Naive thymus-derived CD4-positive, alpha-beta T cell (primary cell): Measurements from ENCODE around the gene CANX. TPM values are rescaled to one million over a fixed set of nuclear protein-coding genes. Genes with fewer than 3 reads are reported as not detected.
"Not testable (repeated sequence)": the region's sequence is repeated elsewhere in the genome, so short reads cannot be mapped to it uniquely, and the experiment has no call there.

Source experiments
- ATAC-seq: fragments of 150-1000 bp; cut with Tn5 transposase; 2 replicates; pipeline ENCODE4 v1.10.0; 2021; ENCODE audit warnings: mild to moderate bottlenecking, moderate library complexity
- CTCF ChIA-PET: fragments of 350-600 bp; sonication (Branson Sonifier 250); formaldehyde crosslinking; loops from one replicate; lab custom pipeline; 2021; ENCODE audit warnings: antibody characterized with exemption; lab: Charles Lee
- POLR2A ChIA-PET: fragments of 350-600 bp; sonication (Branson Sonifier 250); formaldehyde crosslinking; loops from one replicate; lab custom pipeline; 2021; ENCODE audit warnings: antibody characterized with exemption, inconsistent platforms; lab: Charles Lee
- DNase-seq, 9 donors: peaks; one replicate each; pipeline versions ENCODE4 v3.0.0 to v3.0.0-alpha.2; 2020 to 2022; ENCODE audit warnings: mixed read lengths in 1 of 9
- H3K27ac ChIP-seq: one replicate; pipeline ENCODE4 v1.7.0; 2013; ENCODE audit warnings: mild to moderate bottlenecking, low read depth, low read length, moderate library complexity
- H3K27me3 ChIP-seq, 2 donors: one replicate each; pipeline ENCODE4 v1.7.0; 2013; ENCODE audit warnings: low read length in 2 of 2, mild to moderate bottlenecking in 2 of 2, moderate library complexity in 2 of 2; ENCODE audit not compliant: control insufficient read depth in 2 of 2, insufficient read depth in 2 of 2
- H3K36me3 ChIP-seq, 3 experiments: 1 replicate in 2 of 3; 2 replicates in 1 of 3; pipeline ENCODE4 v1.7.0; 2013; ENCODE audit warnings: low read length in 3 of 3, mild to moderate bottlenecking in 3 of 3, moderate library complexity in 1 of 3; ENCODE audit not compliant: insufficient read depth in 3 of 3, control insufficient read depth in 2 of 3
- H3K4me1 ChIP-seq, 2 donors: one replicate each; pipeline ENCODE4 v1.7.0; 2013; ENCODE audit warnings: low read length in 2 of 2, mild to moderate bottlenecking in 2 of 2, moderate library complexity in 1 of 2; ENCODE audit not compliant: control insufficient read depth in 2 of 2, insufficient read depth in 2 of 2
- H3K4me3 ChIP-seq: 2 replicates; pipeline ENCODE4 v1.7.0; 2013; ENCODE audit warnings: mild to moderate bottlenecking, low read length
- H3K9me3 ChIP-seq, 3 experiments: 1 replicate in 2 of 3; 2 replicates in 1 of 3; pipeline ENCODE4 v1.7.0; 2013; ENCODE audit warnings: low read length in 3 of 3; ENCODE audit not compliant: control insufficient read depth in 2 of 3
- H3K27ac Mint-ChIP-seq, 9 donors: one replicate each; pipeline ENCODE4 v1.8.0; 2020 to 2022; ENCODE audit warnings: mixed read lengths in 9 of 9, mild to moderate bottlenecking in 8 of 9, moderate library complexity in 5 of 9, inconsistent platforms in 2 of 9
- H3K27me3 Mint-ChIP-seq, 5 donors: one replicate each; pipeline ENCODE4 v1.8.0; 2021 to 2022; ENCODE audit warnings: mixed read lengths in 5 of 5, mild to moderate bottlenecking in 1 of 5
- H3K36me3 Mint-ChIP-seq, 5 donors: one replicate each; pipeline ENCODE4 v1.8.0; 2020 to 2022; ENCODE audit warnings: mixed read lengths in 5 of 5, mild to moderate bottlenecking in 3 of 5, inconsistent platforms in 1 of 5
- H3K4me1 Mint-ChIP-seq, 7 donors: one replicate each; pipeline ENCODE4 v1.8.0; 2020 to 2022; ENCODE audit warnings: mixed read lengths in 7 of 7, mild to moderate bottlenecking in 3 of 7, inconsistent platforms in 1 of 7
- H3K4me3 Mint-ChIP-seq, 10 donors: one replicate each; pipeline ENCODE4 v1.8.0; 2020 to 2022; ENCODE audit warnings: mild to moderate bottlenecking in 10 of 10, mixed read lengths in 10 of 10, moderate library complexity in 6 of 10, inconsistent platforms in 2 of 10
- H3K9me3 Mint-ChIP-seq, 11 donors: one replicate each; pipeline ENCODE4 v1.8.0; 2020 to 2022; ENCODE audit warnings: mixed read lengths in 11 of 11, mild to moderate bottlenecking in 4 of 11, inconsistent platforms in 1 of 11, moderate library complexity in 1 of 11
- intact Hi-C, 2 donors: fragments of 100-400 bp; cut with micrococcal nuclease; formaldehyde crosslinking; loops; one replicate each; pipeline ENCODE4 v1.15.1; 2023
- polyA plus RNA-seq, 2 donors: library from polyadenylated mRNA; unstranded; fragments of 300-500 nt; fragmentation: Illumina TruSeq; gene quantifications; one replicate each; pipeline ENCODE4 v1.2.3, GENCODE V29; 2021
- total RNA-seq, 6 experiments: library from RNA in 5 of 6; stranded (reverse) in 5 of 6; gene quantifications; 1 replicate in 5 of 6; 2 replicates in 1 of 6; pipeline ENCODE4 v1.2.3 and lab custom pipeline; 2021 to 2026

Gene CANX
- total and polyA plus RNA-seq, 7 experiments from 2014 or later = 175 to 499 (median 253) TPM

DNA sequence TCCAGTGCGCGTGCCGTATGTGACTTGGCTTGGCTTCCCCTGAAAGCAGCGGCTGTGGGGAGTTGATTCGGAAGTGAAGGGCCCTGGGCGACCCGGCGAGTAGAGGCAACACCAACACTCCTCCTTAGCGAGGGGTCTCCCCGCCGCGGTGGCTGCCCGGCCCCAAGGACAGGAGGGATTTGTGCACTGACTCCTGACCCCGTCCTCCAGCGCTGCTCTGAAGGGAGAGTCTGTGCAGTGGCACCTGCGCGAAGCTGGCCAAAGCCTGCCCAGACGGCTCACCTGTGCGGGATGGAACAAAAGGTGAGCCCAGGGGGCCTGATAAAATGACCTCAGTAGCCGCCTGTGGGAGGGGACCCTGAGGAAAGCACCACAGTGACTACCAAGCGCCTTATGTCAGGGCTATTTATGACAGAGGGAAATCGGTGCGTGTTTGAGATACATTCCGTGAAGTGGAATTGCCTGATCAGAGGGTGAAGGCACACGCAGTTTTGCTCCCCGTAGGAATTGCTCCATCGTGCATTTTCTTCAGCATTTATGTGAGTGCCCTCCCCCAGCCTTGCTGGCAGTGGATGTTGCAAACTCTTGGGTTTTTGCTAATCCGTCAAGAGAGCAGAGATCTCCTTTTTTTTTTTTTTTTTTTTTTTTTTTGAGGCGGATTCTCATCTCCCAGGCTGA is 40.4 kb upstream of the CANX start:
- H3K27me3 ChIP-seq, H3K36me3 ChIP-seq, H3K27me3 Mint-ChIP-seq, H3K9me3 Mint-ChIP-seq, POLR2A ChIA-PET, H3K4me1 Mint-ChIP-seq, H3K27ac ChIP-seq, H3K36me3 Mint-ChIP-seq, H3K4me1 ChIP-seq, CTCF ChIA-PET, H3K9me3 ChIP-seq: not testable (repeated sequence)
- ATAC-seq (peak; percentile 71), DNase-seq (peak in 4 of 9 donors; percentile 16 to 38 (median 24))
- peak overlapping the region; percentile 62 to 83 (median 75) for H3K4me3 Mint-ChIP-seq
- intact Hi-C loops = loop anchor here in 1 of 2 donors (1.0 to 2.0 kb wide), 4 partner anchors 20 to 138 kb away; partner anchors contain the start of genes CANX and MAML1
- H3K4me3 ChIP-seq = peak overlapping the region; percentile 51
- peak overlapping the region in 2 of 9 donors; percentile 15 to 78 for H3K27ac Mint-ChIP-seq

DNA sequence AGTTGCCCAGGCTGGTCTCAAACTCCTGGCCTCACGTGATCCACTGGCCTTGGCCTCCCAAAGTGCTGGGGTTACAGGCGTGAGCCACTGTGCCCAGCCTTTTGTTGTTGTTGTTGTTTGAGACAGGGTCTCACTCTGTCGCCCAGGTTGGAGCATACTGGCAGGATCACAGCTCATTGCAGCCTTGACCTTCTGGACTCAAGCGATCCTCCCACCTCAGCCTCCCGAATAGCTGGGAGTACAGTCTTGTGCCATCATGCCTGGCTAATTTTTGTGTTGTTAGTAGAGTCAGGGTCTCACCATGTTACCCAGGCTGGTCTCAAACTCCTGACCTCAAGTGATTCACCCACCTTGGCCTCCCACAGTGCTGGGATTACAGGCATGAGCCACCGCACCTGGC is 37.1 kb upstream of the CANX start:
- H3K9me3 ChIP-seq, intact Hi-C loops, DNase-seq, ATAC-seq, H3K27ac Mint-ChIP-seq, H3K4me1 ChIP-seq, H3K36me3 ChIP-seq, H3K27me3 ChIP-seq, H3K36me3 Mint-ChIP-seq, H3K4me3 Mint-ChIP-seq, H3K4me3 ChIP-seq, H3K27ac ChIP-seq, POLR2A ChIA-PET, H3K9me3 Mint-ChIP-seq, H3K4me1 Mint-ChIP-seq, H3K27me3 Mint-ChIP-seq: not testable (repeated sequence)
- CTCF ChIA-PET = interaction anchor here (0.7 kb wide), 1 partner anchor 95 kb away, joined by 3 read pairs; no protein-coding TSS in a partner anchor

DNA sequence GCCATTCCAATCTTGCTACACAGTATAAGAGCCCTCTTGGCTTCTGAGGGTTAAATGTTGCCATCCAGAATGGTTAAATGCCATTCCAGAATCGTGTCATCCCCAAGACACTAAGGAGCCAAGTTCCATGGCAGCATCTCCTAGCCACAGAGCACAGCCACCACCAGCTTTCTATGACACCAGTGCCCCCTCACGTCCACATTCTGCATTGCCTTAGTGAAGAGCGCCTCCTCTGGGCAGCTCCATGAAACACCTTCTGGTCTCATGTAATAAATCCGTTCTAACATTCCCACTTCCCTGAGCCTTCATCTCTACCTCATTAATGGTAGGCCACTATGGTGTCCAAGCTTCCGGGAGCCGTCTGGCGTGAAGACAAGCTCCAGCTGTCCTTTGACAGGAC is 30.4 kb upstream of the CANX start:
- no peak overlapping the region for H3K4me3 ChIP-seq
- intact Hi-C loops = no loop called here
- no peaks in the 10 kb centered on the region for H3K27me3 ChIP-seq
- H3K36me3 ChIP-seq = no peaks in the 10 kb centered on the region
- H3K9me3 ChIP-seq = no peaks in the 10 kb centered on the region
- H3K27ac ChIP-seq = no peak overlapping the region
- Mint-ChIP-seq H3K27ac (no peak overlapping the region), H3K4me1 (peaks cover 0 to 3% (median 0%) of the 10 kb centered on the region in 7 donors), H3K4me3 (no peak overlapping the region), H3K9me3 (no peaks in the 10 kb centered on the region), H3K36me3 (peaks cover 0 to 3% (median 0%) of the 10 kb centered on the region in 5 donors), H3K27me3 (no peaks in the 10 kb centered on the region)
- no peaks in the 10 kb centered on the region for H3K4me1 ChIP-seq
- POLR2A ChIA-PET = interaction anchor here (1.0 kb wide), 1 partner anchor 45 kb away, joined by 4 read pairs; the partner anchor contains the start of gene HNRNPH1
- peak in 6 of 9 donors; percentile 17 to 33 (median 25) for DNase-seq
- CTCF ChIA-PET = no interaction called here
- ATAC-seq = peak; percentile 89

DNA sequence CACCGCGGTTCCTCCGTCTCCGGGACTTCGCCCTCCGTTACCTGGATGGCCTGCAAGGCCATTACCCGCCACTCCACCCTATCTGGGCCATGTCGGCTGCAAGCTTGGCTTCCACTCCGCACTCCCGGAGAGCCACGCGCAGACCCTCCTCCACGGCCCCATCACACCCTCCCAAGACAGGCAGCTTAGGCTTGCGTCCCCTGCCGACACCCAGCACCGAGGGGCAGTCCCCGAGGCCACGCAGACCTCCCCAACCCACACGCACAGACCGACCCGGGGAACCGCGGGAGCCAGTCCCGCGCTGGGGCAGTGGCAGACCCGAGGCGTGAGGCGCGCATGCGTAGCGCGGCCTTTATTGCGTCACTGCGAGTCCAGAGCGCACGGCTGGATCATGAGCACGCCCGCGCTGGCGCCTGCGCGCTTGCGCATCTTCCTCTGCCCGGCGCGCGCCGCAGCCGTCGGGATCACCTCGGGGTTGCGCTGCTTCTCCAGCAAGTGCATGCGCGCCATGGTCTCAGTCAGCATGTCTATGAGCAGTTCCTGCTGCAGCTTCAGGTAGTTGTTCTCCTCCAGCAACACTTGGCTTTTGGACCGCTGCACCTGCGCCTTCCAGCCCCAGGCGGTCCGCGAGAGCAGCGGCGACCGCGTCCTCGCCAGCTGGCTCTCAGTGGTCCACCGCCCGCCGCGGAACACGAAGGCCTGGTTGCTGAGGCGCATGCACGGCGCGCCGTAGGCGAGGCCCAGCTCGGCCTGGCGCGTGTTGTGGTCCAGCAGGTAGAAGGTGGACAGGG is 20.3 kb upstream of the CANX start:
- intact Hi-C loops = loop anchor here (1.0 to 5.0 kb wide), 13 partner anchors 20 to 1051 kb away; partner anchors contain the start of genes CANX (in 2 of the 2), CLK4 (in 2 of the 2), HNRNPH1 (in 2 of the 2) and MAML1 (in 2 of the 2)
- H3K4me1 ChIP-seq = peaks cover 4 to 5% of the 10 kb centered on the region in 2 donors
- CTCF ChIA-PET = interaction anchor here (0.7 to 1.3 kb wide), 5 partner anchors 9 to 119 kb away, joined by 3 to 4 read pairs (median 3); no protein-coding TSS in a partner anchor

DNA sequence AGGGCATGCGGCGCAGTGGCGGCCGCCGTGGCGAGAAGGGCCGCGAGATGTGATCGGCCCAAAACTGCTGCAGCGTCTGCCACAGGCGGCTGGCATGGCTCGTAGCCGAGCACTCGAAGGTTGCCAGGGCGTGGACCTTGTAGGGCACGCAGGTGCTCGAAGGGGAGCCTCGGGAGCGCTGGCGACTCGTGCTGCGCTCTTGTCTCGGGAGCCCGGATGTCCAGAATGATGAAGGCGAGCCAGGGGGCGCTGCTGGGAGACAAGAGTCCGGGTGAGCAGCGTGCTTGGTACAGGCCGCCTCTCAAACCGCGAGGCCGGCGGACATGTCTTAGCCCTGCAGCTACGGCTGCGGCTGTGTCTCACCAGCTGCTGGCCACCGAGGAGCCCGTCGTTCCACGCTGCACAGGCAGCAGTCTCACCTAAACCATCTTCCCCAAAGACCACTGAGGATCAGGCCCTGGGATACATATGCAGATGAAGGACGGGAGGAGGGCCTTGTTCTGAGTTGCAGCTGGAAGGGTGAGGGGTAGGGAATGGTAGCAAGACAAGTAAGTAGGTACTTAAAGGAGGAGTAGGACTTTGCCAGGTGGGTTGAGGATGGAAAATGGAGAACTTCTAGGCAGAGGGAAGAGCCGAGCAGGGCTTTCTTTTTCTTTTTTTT is 19.6 kb upstream of the CANX start:
- peak overlapping the region; percentile 99 for H3K4me3 ChIP-seq
- no peaks in the 10 kb centered on the region for H3K36me3 ChIP-seq
- CTCF ChIA-PET = interaction anchor here (0.7 to 1.3 kb wide), 4 partner anchors 16 to 118 kb away, joined by 3 read pairs; no protein-coding TSS in a partner anchor
- intact Hi-C loops = loop anchor here (2.0 to 5.0 kb wide), 5 partner anchors 20 to 1052 kb away; partner anchors contain the start of genes CLK4 (in 2 of the 2) and TBC1D9B (in 1 of the 2)
- Mint-ChIP-seq H3K27me3 (peaks cover 0 to 5% (median 0%) of the 10 kb centered on the region in 5 donors), H3K9me3 (peaks cover 0 to 1% (median 0%) of the 10 kb centered on the region in 11 donors), H3K27ac (peak overlapping the region; percentile 13 to 99 (median 96)), H3K36me3 (peaks cover 0 to 19% (median 0%) of the 10 kb centered on the region in 5 donors), H3K4me3 (peak overlapping the region; percentile 95 to 99 (median 98)), H3K4me1 (peaks cover 15 to 39% (median 30%) of the 10 kb centered on the region in 7 donors)
- POLR2A ChIA-PET = interaction anchor here (0.8 to 2.5 kb wide), 11 partner anchors 8 to 121 kb away, joined by 3 to 31 read pairs (median 5); partner anchors contain the start of genes CANX, HNRNPH1 and MAML1
- peak in 4 of 9 donors; percentile 43 to 74 (median 47) for DNase-seq
- ATAC-seq = peak; percentile 50
- no peaks in the 10 kb centered on the region for H3K9me3 ChIP-seq
- peak overlapping the region; percentile 87 for H3K27ac ChIP-seq
- H3K27me3 ChIP-seq = no peaks in the 10 kb centered on the region
- peaks cover 4 to 5% of the 10 kb centered on the region in 2 donors for H3K4me1 ChIP-seq

More for the DNA sequence above, 20.3 kb upstream of the CANX start:
- peaks cover 15 to 39% (median 30%) of the 10 kb centered on the region in 7 donors for H3K4me1 Mint-ChIP-seq
- DNase-seq (peak; percentile 88 to 95 (median 92)), ATAC-seq (peak; percentile 91)
- peak overlapping the region; percentile 87 for H3K27ac ChIP-seq
- H3K27me3 ChIP-seq = no peaks in the 10 kb centered on the region
- H3K36me3 Mint-ChIP-seq = peaks cover 0 to 19% (median 0%) of the 10 kb centered on the region in 5 donors
- peak overlapping the region; percentile 95 to 99 (median 98) for H3K4me3 Mint-ChIP-seq
- peaks cover 0 to 1% (median 0%) of the 10 kb centered on the region in 11 donors for H3K9me3 Mint-ChIP-seq
- peak overlapping the region; percentile 89 to 99 (median 97) for H3K27ac Mint-ChIP-seq
- peaks cover 0 to 5% (median 0%) of the 10 kb centered on the region in 5 donors for H3K27me3 Mint-ChIP-seq
- no peaks in the 10 kb centered on the region for H3K36me3 ChIP-seq
- peak overlapping the region; percentile 99 for H3K4me3 ChIP-seq
- H3K9me3 ChIP-seq = no peaks in the 10 kb centered on the region
- POLR2A ChIA-PET = interaction anchor here (0.6 to 2.5 kb wide), 17 partner anchors 9 to 1474 kb away, joined by 3 to 31 read pairs (median 3); partner anchors contain the start of genes CANX, HNRNPAB, HNRNPH1 and MAML1
